WTC11 (cell line): ENCODE data around the gene ZGLP1. TPM values are rescaled to one million over a fixed set of nuclear protein-coding genes. Genes with fewer than 3 reads are reported as not detected.

Source experiments
- ATAC-seq: fragments of 200-7000 bp; cut with Tn5 transposase; 2 replicates; pipeline ENCODE4 v1.10.0; 2021; ENCODE audit warnings: mild to moderate bottlenecking, moderate library complexity
- CTCF ChIA-PET: fragments of 300-600 bp; sonication (Branson Sonifier 250); formaldehyde crosslinking; loops from one replicate; lab custom pipeline; 2021; ENCODE audit warnings: antibody characterized with exemption; lab: Charles Lee
- POLR2A ChIA-PET: fragments of 350-600 bp; sonication (Branson Sonifier 250); formaldehyde crosslinking; loops from one replicate; lab custom pipeline; 2021; ENCODE audit warnings: antibody characterized with exemption; lab: Charles Lee
- DNase-seq: peaks from one replicate; pipeline ENCODE4 v3.0.0; 2021; ENCODE audit warnings: low spot score
- H3K27ac Mint-ChIP-seq: 2 replicates; pipeline ENCODE4 v1.8.0; 2021; ENCODE audit warnings: mixed read lengths
- H3K27me3 Mint-ChIP-seq: 2 replicates; pipeline ENCODE4 v1.8.0; 2021; ENCODE audit warnings: low read depth, mild to moderate bottlenecking, moderate library complexity, mixed read lengths
- H3K36me3 Mint-ChIP-seq: 2 replicates; pipeline ENCODE4 v1.8.0; 2021; ENCODE audit warnings: mixed read lengths
- H3K4me1 Mint-ChIP-seq: 2 replicates; pipeline ENCODE4 v1.8.0; 2022; ENCODE audit warnings: mixed read lengths
- H3K4me3 Mint-ChIP-seq: 2 replicates; pipeline ENCODE4 v1.8.0; 2021; ENCODE audit warnings: mild to moderate bottlenecking, moderate library complexity, mixed read lengths
- H3K9me3 Mint-ChIP-seq: 2 replicates; pipeline ENCODE4 v1.8.0; 2021; ENCODE audit warnings: mixed read lengths
- ATF2 ChIP-seq: sonication (generic); formaldehyde crosslinking; IDR thresholded peaks from 2 replicates; pipeline ENCODE4 v1.8.1; 2022; ENCODE audit warnings: low read depth, missing genetic modification reagents, borderline replicate concordance
- CDX4 ChIP-seq: fragments of 250-450 bp; sonication (Bioruptor Pico); IDR thresholded peaks from 2 replicates; pipeline ENCODE4 v1.9.0; 2021; ENCODE audit warnings: moderate library complexity, mild to moderate bottlenecking, inconsistent platforms, borderline replicate concordance
- E2F5 ChIP-seq: sonication (generic); formaldehyde crosslinking; IDR thresholded peaks from 2 replicates; pipeline ENCODE4 v1.8.1; 2022; ENCODE audit warnings: mild to moderate bottlenecking, moderate library complexity, missing genetic modification reagents
- GRHL2 ChIP-seq: fragments of 250-450 bp; sonication (Bioruptor Pico); IDR thresholded peaks from 2 replicates; pipeline ENCODE4 v1.8.0; 2022; ENCODE audit warnings: mild to moderate bottlenecking, moderate library complexity; ENCODE audit not compliant: insufficient replicate concordance, severe bottlenecking
- GTF2I ChIP-seq: fragments of 250-450 bp; sonication (Bioruptor Pico); conservative IDR thresholded peaks from 2 replicates; pipeline ENCODE4 v1.4.0; 2021; ENCODE audit warnings: mild to moderate bottlenecking
- IRF1 ChIP-seq: sonication (generic); formaldehyde crosslinking; IDR thresholded peaks from 2 replicates; pipeline ENCODE4 v1.8.0; 2023; ENCODE audit warnings: missing genetic modification reagents
- IRF2 ChIP-seq: sonication (generic); formaldehyde crosslinking; IDR thresholded peaks from 2 replicates; pipeline ENCODE4 v1.8.0; 2022; ENCODE audit warnings: low read depth, missing genetic modification reagents, borderline replicate concordance
- NR2C2 ChIP-seq: sonication (generic); formaldehyde crosslinking; IDR thresholded peaks from 2 replicates; pipeline ENCODE4 v1.8.0; 2022; ENCODE audit warnings: mild to moderate bottlenecking, missing genetic modification reagents
- RORB ChIP-seq: fragments of 250-450 bp; sonication (Bioruptor Pico); IDR thresholded peaks from 2 replicates; pipeline ENCODE4 v1.9.0; 2021; ENCODE audit warnings: mild to moderate bottlenecking
- TP53 ChIP-seq: sonication (generic); formaldehyde crosslinking; IDR thresholded peaks from 2 replicates; pipeline ENCODE4 v1.8.1; 2023; ENCODE audit warnings: mild to moderate bottlenecking, missing genetic modification reagents
- USF2 ChIP-seq: sonication (generic); formaldehyde crosslinking; IDR thresholded peaks from 2 replicates; pipeline ENCODE4 v1.8.1; 2023; ENCODE audit warnings: mild to moderate bottlenecking, missing genetic modification reagents, moderate library complexity
- ZBTB43 ChIP-seq: sonication (generic); formaldehyde crosslinking; IDR thresholded peaks from 2 replicates; pipeline ENCODE4 v1.8.1; 2023; ENCODE audit warnings: mild to moderate bottlenecking, missing genetic modification reagents
- ZNF138 ChIP-seq: sonication (generic); formaldehyde crosslinking; conservative IDR thresholded peaks from 2 replicates; pipeline ENCODE4 v1.8.1; 2022; ENCODE audit warnings: mild to moderate bottlenecking, moderate library complexity, missing genetic modification reagents
- ZSCAN18 ChIP-seq: fragments of 250-450 bp; sonication (Bioruptor Pico); IDR thresholded peaks from 2 replicates; pipeline ENCODE4 v2.1.2; 2022; ENCODE audit warnings: mild to moderate bottlenecking, moderate library complexity
- total RNA-seq: library from RNA; stranded (reverse); gene quantifications from 3 replicates; pipeline ENCODE4 v1.2.3, GENCODE V29; 2021

The ZGLP1 gene
- total RNA-seq, 1 experiment from 2014 or later = 5.9 TPM

- DNase-seq = no peak
- no peak for ATAC-seq
- POLR2A ChIA-PET = no interaction called here
- Mint-ChIP-seq H3K4me1 (peaks cover 29% of the 10 kb centered on the region), H3K36me3 (no peaks in the 10 kb centered on the region), H3K4me3 (peak overlapping the region; percentile 82), H3K27me3 (peaks cover 97% of the 10 kb centered on the region), H3K9me3 (no peaks in the 10 kb centered on the region), H3K27ac (no peak overlapping the region)
- TF ChIP-seq IRF1 (0 out of 2 replicates have a peak, but pooled peaks have one; percentile 43), ZSCAN18 (no peak), NR2C2 (CRISPR knock-in tag) (0 out of 2 replicates have a peak, but pooled peaks have one; percentile 25)
- CTCF ChIA-PET = interaction anchor here (0.6 to 9.0 kb wide), 5 partner anchors 13 to 122 kb away, joined by 3 to 180 read pairs (median 7); partner anchors contain the start of gene ICAM1
Measured at GRCh38 chr19:10293637-10294367, 15.8 kb downstream of the ZGLP1 start.

- peak; percentile 57 for DNase-seq
- H3K27me3 Mint-ChIP-seq = peaks cover 98% of the 10 kb centered on the region
- H3K4me3 Mint-ChIP-seq = peak overlapping the region; percentile 82
- H3K27ac Mint-ChIP-seq = no peak overlapping the region; the same call in 1 of the 2 replicates
- H3K4me1 Mint-ChIP-seq = peaks cover 33% of the 10 kb centered on the region
- H3K9me3 Mint-ChIP-seq = no peaks in the 10 kb centered on the region
- ChIA-PET CTCF (interaction anchor here (0.6 to 9.0 kb wide), 9 partner anchors 17 to 131 kb away, joined by 3 to 180 read pairs (median 4); partner anchors contain the start of gene ICAM1), POLR2A (interaction anchor here (0.9 kb wide), 1 partner anchor 24 kb away, joined by 3 read pairs; no protein-coding TSS in a partner anchor)
- TF ChIP-seq ATF2 = no peak
- TF ChIP-seq ZNF138 (CRISPR knock-in tag) = no peak
- TF ChIP-seq CDX4 = no peak
- no peak for TF ChIP-seq GTF2I (CRISPR knock-in tag)
- no peak for TF ChIP-seq ZBTB43 (CRISPR knock-in tag)
- TF ChIP-seq RORB (CRISPR knock-in tag) = no peak
- no peak for TF ChIP-seq E2F5 (CRISPR knock-in tag)
- no peak for TF ChIP-seq USF2 (CRISPR knock-in tag)
- TF ChIP-seq GRHL2 (CRISPR knock-in tag) = no peak
- no peak for TF ChIP-seq IRF2 (CRISPR knock-in tag)
- TF ChIP-seq TP53 (CRISPR knock-in tag) = no peak
- no peaks in the 10 kb centered on the region for H3K36me3 Mint-ChIP-seq
- ATAC-seq = no peak
Measured at GRCh38 chr19:10292789-10293636, 16.6 kb downstream of the ZGLP1 start.
